ENCODE data around the gene TMEM63B. TPM values are rescaled to one million over a fixed set of nuclear protein-coding genes. Genes with fewer than 3 reads are reported as not detected.
A peak's percentile ranks its signal among the peaks of the same experiment; 100 is the strongest.

TMEM63B gene
- polyA plus RNA-seq, 2 of the 4 experiments (the other 2 are of a cell fraction) = 21.6 to 24.0 TPM

GRCh38 chr6:44127186-44128019 lies at the start of gene TMEM63B, which contains the start of gene MRPL14 (continued):
- 0 out of 3 replicates have a peak, but pooled peaks have one; percentile 46 for TF ChIP-seq BCL3 (IDR thresholded peaks at IDR 0.05)
- no peak for TF ChIP-seq HOXA7 (CRISPR knock-in tag; IDR thresholded peaks at IDR 0.05)
- TF ChIP-seq, protein P1, sequence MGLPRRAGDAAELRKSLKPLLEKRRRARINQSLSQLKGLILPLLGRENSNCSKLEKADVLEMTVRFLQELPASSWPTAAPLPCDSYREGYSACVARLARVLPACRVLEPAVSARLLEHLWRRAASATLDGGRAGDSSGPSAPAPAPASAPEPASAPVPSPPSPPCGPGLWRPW (IDR thresholded peaks at IDR 0.05) = no peak
- no peak for TF ChIP-seq CHD4 (IDR thresholded peaks at IDR 0.05; ENCODE audit: borderline replicate concordance)
- TF ChIP-seq CBX8 (IDR thresholded peaks at IDR 0.05) = no peak
- no peak for TF ChIP-seq HOXB5 (CRISPR knock-in tag; IDR thresholded peaks at IDR 0.05)
- no peak for TF ChIP-seq TFCP2L1 (CRISPR knock-in tag; IDR thresholded peaks at IDR 0.05)
- TF ChIP-seq RCOR1 (IDR thresholded peaks at IDR 0.05; ENCODE audit: low read depth, low read length) = no peak
- TF ChIP-seq, protein P2, sequence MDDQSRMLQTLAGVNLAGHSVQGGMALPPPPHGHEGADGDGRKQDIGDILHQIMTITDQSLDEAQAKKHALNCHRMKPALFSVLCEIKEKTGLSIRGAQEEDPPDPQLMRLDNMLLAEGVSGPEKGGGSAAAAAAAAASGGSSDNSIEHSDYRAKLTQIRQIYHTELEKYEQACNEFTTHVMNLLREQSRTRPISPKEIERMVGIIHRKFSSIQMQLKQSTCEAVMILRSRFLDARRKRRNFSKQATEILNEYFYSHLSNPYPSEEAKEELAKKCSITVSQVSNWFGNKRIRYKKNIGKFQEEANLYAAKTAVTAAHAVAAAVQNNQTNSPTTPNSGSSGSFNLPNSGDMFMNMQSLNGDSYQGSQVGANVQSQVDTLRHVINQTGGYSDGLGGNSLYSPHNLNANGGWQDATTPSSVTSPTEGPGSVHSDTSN (IDR thresholded peaks at IDR 0.05) = no peak
- TF ChIP-seq RAD21 (conservative IDR thresholded peaks at IDR 0.05 in 1 of 2, IDR thresholded peaks at IDR 0.05 in 1 of 2) = no peak
- no peak for TF ChIP-seq HEYL (CRISPR knock-in tag; IDR thresholded peaks at IDR 0.05)
- TF ChIP-seq CEBPB (IDR thresholded peaks at IDR 0.05) = no peak
- no peak for TF ChIP-seq FOXS1 (CRISPR knock-in tag; IDR thresholded peaks at IDR 0.05)
- no peak for TF ChIP-seq ZC3H11A (IDR thresholded peaks at IDR 0.05)
- TF ChIP-seq SREBF2 (IDR thresholded peaks at IDR 0.05) = no peak
- TF ChIP-seq BHLHE40 (IDR thresholded peaks at IDR 0.05; ENCODE audit: low read depth, low read length) = no peak
- TF ChIP-seq KDM1A (IDR thresholded peaks at IDR 0.05; ENCODE audit: low read depth) = no peak
- no peak for TF ChIP-seq ZSCAN20 (CRISPR knock-in tag; IDR thresholded peaks at IDR 0.05)
- no peak for TF ChIP-seq FOSB (CRISPR knock-in tag; IDR thresholded peaks at IDR 0.05)
- TF ChIP-seq EHF (CRISPR knock-in tag; IDR thresholded peaks at IDR 0.05) = no peak
- TF ChIP-seq HDAC2 (IDR thresholded peaks at IDR 0.05) = no peak

- H3K4me2 ChIP-seq = no peak overlapping the region
- WGBS (ENCODE audit: missing lambda C conversion rate) = 95% methylated on average over 6 of the region's 6 CpGs
- DNase-seq (ENCODE audit: low read depth in 1 of 2, low spot score in 1 of 2) (no peak), ATAC-seq (no peak), FAIRE-seq (no peak)
- no peak overlapping the region for H3K4me3 ChIP-seq
- H3K9me3 ChIP-seq = no peaks in the 10 kb centered on the region
- H3K4me1 ChIP-seq = peaks cover 24% of the 10 kb centered on the region
- POLR2A ChIA-PET = interaction anchor here (2.6 kb wide), 1 partner anchor 308 kb away, joined by 18 read pairs; the partner anchor contains the start of gene VEGFA
- CTCF ChIA-PET = interaction anchor here (0.5 to 14.0 kb wide), 73 partner anchors 11 to 490 kb away, joined by 3 to 235 read pairs (median 4); partner anchors contain the start of gene VEGFA
- peak overlapping the region; percentile 13 to 56; a peak in 3 of 6 replicates for H3K27ac ChIP-seq
- TF ChIP-seq CBX2 (IDR thresholded peaks at IDR 0.05; ENCODE audit: borderline replicate concordance, low read depth) = no peak
- TF ChIP-seq, protein P3, sequence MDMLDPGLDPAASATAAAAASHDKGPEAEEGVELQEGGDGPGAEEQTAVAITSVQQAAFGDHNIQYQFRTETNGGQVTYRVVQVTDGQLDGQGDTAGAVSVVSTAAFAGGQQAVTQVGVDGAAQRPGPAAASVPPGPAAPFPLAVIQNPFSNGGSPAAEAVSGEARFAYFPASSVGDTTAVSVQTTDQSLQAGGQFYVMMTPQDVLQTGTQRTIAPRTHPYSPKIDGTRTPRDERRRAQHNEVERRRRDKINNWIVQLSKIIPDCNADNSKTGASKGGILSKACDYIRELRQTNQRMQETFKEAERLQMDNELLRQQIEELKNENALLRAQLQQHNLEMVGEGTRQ (IDR thresholded peaks at IDR 0.05) = no peak
- no peak for TF ChIP-seq RAD21 (conservative IDR thresholded peaks at IDR 0.05 in 1 of 2, IDR thresholded peaks at IDR 0.05 in 1 of 2)
- no peak for TF ChIP-seq BCL3 (IDR thresholded peaks at IDR 0.05)
- no peak for TF ChIP-seq HOXB13 (CRISPR knock-in tag; IDR thresholded peaks at IDR 0.05; ENCODE audit: low read depth)
- TF ChIP-seq FOXS1 (CRISPR knock-in tag; IDR thresholded peaks at IDR 0.05) = no peak
- TF ChIP-seq ZNF302 (CRISPR knock-in tag; IDR thresholded peaks at IDR 0.05) = no peak
- TF ChIP-seq, protein P2 (IDR thresholded peaks at IDR 0.05) = no peak
- TF ChIP-seq GATA3 (IDR thresholded peaks at IDR 0.05; ENCODE audit: borderline replicate concordance) = no peak
- TF ChIP-seq ZSCAN20 (CRISPR knock-in tag; IDR thresholded peaks at IDR 0.05) = no peak
- no peak for TF ChIP-seq HOXB5 (CRISPR knock-in tag; IDR thresholded peaks at IDR 0.05)
- TF ChIP-seq CBX8 (IDR thresholded peaks at IDR 0.05) = no peak
- no peak for TF ChIP-seq MAX (IDR thresholded peaks at IDR 0.05)
- TF ChIP-seq ZFP36 (IDR thresholded peaks at IDR 0.05; ENCODE audit: borderline replicate concordance, partially characterized antibody) = no peak
- no peak for TF ChIP-seq EHF (CRISPR knock-in tag; IDR thresholded peaks at IDR 0.05)
- no peak for TF ChIP-seq NR3C1 (IDR thresholded peaks at IDR 0.05)
Observed at GRCh38 chr6:44078219-44078826, 49.0 kb upstream of the TMEM63B start.
